Common myeloid progenitor, CD34-positive (primary cell): ENCODE data around the gene ACIN1.
"Not testable (repeated sequence)": the region's sequence is repeated elsewhere in the genome, so short reads cannot be mapped to it uniquely, and the experiment has no call there.

Source experiments
- CTCF ChIA-PET: fragments of 350-600 bp; sonication (Branson Sonifier 250); formaldehyde crosslinking; loops from one replicate; lab custom pipeline; 2021; ENCODE audit warnings: antibody characterized with exemption; lab: Charles Lee
- POLR2A ChIA-PET: fragments of 350-600 bp; sonication (Branson Sonifier 250); formaldehyde crosslinking; loops from one replicate; lab custom pipeline; 2021; ENCODE audit warnings: antibody characterized with exemption; lab: Charles Lee
- DNase-seq, 3 donors: peaks; one replicate each; pipeline versions ENCODE4 v3.0.0 to v3.0.0-alpha.2; 2013
- H3K27ac ChIP-seq, 2 experiments: 1 replicate in 1 of 2; 2 replicates in 1 of 2; pipeline ENCODE4 v1.7.0; 2013; ENCODE audit warnings: inconsistent platforms in 2 of 2, low read length in 2 of 2, mild to moderate bottlenecking in 2 of 2, low read depth in 1 of 2, moderate library complexity in 1 of 2; ENCODE audit not compliant: severe bottlenecking in 2 of 2, insufficient read depth in 1 of 2, poor library complexity in 1 of 2
- H3K27me3 ChIP-seq, 5 experiments: replicated peaks in 2 of 5; 1 replicate in 3 of 5; 2 replicates in 2 of 5; pipeline versions ENCODE4 v1.6.1 to v1.7.0; 2013; ENCODE audit warnings: low read length in 4 of 5, mild to moderate bottlenecking in 2 of 5, moderate library complexity in 2 of 5, inconsistent platforms in 1 of 5; ENCODE audit not compliant: insufficient read depth in 5 of 5, control insufficient read depth in 4 of 5
- H3K36me3 ChIP-seq, 4 experiments: 1 replicate in 2 of 4; 2 replicates in 2 of 4; pipeline versions ENCODE4 v1.6.1 to v1.7.0; 2013; ENCODE audit warnings: low read length in 3 of 4, control low read depth in 1 of 4, mild to moderate bottlenecking in 1 of 4; ENCODE audit not compliant: control insufficient read depth in 4 of 4, insufficient read depth in 4 of 4
- H3K4me1 ChIP-seq, 4 experiments: 1 replicate in 3 of 4; 2 replicates in 1 of 4; pipeline versions ENCODE4 v1.6.1 to v1.7.1; 2013; ENCODE audit warnings: low read length in 3 of 4, mild to moderate bottlenecking in 3 of 4, control low read depth in 1 of 4, inconsistent platforms in 1 of 4, moderate library complexity in 1 of 4; ENCODE audit not compliant: control insufficient read depth in 4 of 4, insufficient read depth in 4 of 4; ENCODE audit errors: control extremely low read depth in 1 of 4
- H3K4me3 ChIP-seq, 7 experiments: 1 replicate in 4 of 7; 2 replicates in 3 of 7; pipeline versions ENCODE4 v1.5.1 to v1.7.0; 2013; ENCODE audit warnings: mild to moderate bottlenecking in 7 of 7, low read length in 6 of 7, moderate library complexity in 6 of 7, inconsistent platforms in 2 of 7, low read depth in 2 of 7, control low read depth in 1 of 7; ENCODE audit not compliant: insufficient read depth in 4 of 7, control insufficient read depth in 1 of 7; ENCODE audit errors: extremely low read depth in 1 of 7
- H3K9me3 ChIP-seq, 5 experiments: 1 replicate in 4 of 5; 2 replicates in 1 of 5; pipeline versions ENCODE4 v1.6.1 to v1.7.1; 2013; ENCODE audit warnings: low read length in 4 of 5, mild to moderate bottlenecking in 2 of 5, inconsistent platforms in 1 of 5, low read depth in 1 of 5, moderate library complexity in 1 of 5; ENCODE audit not compliant: control insufficient read depth in 4 of 5, insufficient read depth in 2 of 5; ENCODE audit errors: control extremely low read depth in 1 of 5
- WGBS: methylation state at CpG from one replicate; pipeline ENCODE4 v1.1.5; 2013; ENCODE audit not compliant: insufficient coverage; 5-methylcytosine and 5-hydroxymethylcytosine counted together

ACIN1 gene

DNA sequence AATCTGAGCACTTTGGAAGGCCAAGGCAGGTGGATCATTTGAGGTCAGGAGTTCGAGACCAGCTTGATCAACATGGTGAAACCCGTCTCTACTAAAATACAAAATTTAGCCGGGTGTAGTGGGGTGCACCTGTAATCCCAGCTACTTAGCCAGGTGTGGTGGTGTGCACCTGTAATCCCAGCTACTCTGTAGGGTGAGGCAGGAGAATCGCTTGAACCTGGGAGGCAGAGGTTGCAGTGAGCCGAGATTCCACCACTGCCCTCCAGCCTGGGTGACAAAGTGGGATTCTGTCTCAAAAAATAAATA lies 81.2 kb downstream of the ACIN1 start:
- not testable (repeated sequence) for H3K4me3 ChIP-seq, DNase-seq, H3K27me3 ChIP-seq, H3K9me3 ChIP-seq, H3K27ac ChIP-seq, H3K36me3 ChIP-seq
- ChIA-PET CTCF (interaction anchor here (1.2 to 4.5 kb wide), 6 partner anchors 13 to 55 kb away, joined by 4 to 23 read pairs (median 4); partner anchors contain the start of gene CDH24), POLR2A (interaction anchor here (0.6 to 1.1 kb wide), 2 partner anchors 18 to 34 kb away, joined by 3 to 4 read pairs; no protein-coding TSS in a partner anchor)
- H3K4me1 ChIP-seq = peaks cover 5 to 11% (median 10%) of the 10 kb centered on the region in 4 experiments
- 100% methylated on average over 2 of the region's 5 CpGs for WGBS

DNA sequence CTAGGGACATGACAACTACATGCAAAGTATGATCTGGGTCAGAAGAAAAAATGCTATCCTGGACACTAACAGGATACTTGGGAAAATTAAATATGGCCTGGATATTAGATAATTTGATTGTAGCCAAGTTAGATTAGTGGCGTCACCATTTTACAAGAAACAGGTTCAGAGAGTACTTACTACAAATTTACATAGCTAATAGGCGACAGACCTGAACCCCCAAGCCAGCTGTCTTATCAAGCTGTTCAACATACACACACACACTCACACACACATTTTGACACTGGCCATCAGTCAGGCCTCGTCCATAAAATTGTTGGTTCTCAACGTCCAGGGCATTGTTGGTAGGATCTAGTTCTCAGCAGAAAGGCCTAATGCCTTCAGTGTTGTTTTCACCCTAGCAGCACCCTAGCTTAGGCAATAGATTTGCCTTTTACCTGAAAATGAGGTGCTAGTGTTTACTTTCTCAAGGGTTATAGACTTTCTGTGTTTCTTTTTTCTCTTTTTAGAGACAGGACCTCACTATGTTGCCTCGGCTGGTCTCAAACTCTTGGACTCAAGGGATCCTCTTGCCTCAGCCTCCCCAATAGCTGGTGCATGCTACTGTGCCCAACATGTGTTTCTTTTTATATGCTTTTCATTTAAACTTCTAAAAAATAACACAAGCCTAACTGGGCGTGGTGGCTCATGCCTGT lies 81.7 kb downstream of the ACIN1 start:
- POLR2A ChIA-PET = interaction anchor here (0.6 to 1.1 kb wide), 2 partner anchors 18 to 35 kb away, joined by 3 to 4 read pairs; no protein-coding TSS in a partner anchor

DNA sequence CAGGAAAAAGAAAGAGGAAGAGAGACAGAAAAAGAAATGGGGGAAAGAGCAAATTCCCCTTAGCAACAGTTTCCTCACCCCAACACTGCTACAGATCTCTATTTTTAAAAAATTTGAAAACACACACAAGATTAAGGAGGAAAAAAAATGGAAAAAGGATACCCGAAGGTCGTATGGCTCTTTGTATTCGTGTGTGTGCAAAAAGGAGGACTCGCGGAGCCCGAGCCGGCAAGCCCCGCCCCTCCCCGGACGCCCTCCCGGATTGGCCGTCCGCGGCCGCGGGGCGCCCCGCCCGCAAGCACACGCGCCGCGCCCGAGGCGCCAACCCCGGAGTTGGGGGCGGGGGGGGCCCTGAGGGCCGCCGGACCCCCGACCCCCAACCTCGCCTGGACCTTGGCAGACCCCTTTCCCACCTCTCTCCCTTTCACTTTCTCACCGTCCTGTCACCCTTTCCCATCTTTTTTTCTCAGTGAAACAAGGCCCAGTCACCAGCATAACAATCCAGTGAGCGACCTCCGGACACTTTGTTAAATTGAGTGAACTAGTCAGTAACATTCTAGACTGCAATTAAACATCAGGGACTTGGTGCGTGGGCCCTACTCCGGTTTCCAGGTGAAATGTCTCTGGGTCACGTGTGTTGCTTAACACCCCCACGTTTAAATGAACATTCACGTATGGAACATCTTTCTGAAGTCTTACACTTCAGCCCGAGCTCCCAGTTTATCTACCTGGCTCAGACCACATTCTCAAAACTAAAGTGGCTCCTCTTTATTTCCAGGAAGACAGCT lies 84.8 kb downstream of the ACIN1 start, which contains the start of gene C14orf93:
Gene C14orf93, minus strand, starts transcription at position 205 of the 788 bp plus-strand sequence. CDS start 11,120 bp downstream, outside the sequence.
- Histone ChIP-seq H3K27ac (peak within 1 kb of the TSS; percentile 58 to 87), H3K9me3 (no peaks in the 10 kb centered on the region), H3K4me1 (peaks cover 8 to 34% (median 28%) of the 10 kb centered on the region in 4 experiments), H3K36me3 (no peaks in the 10 kb centered on the region), H3K27me3 (no peaks in the 10 kb centered on the region), H3K4me3 (peak within 1 kb of the TSS; percentile 64 to 94 (median 80))
- ChIA-PET POLR2A (interaction anchor here (0.6 kb wide), 2 partner anchors 16 to 79 kb away, joined by 3 read pairs; no protein-coding TSS in a partner anchor), CTCF (interaction anchor here (0.9 to 3.1 kb wide), 3 partner anchors 15 to 43 kb away, joined by 3 to 13 read pairs (median 3); no protein-coding TSS in a partner anchor)
- DNase-seq = peak; percentile 68 to 86 (median 83)
- WGBS = 4% methylated on average over 27 of the region's 40 CpGs

More for the DNA sequence above, 81.7 kb downstream of the ACIN1 start:
- 94% methylated on average over 6 of the region's 6 CpGs for WGBS
- CTCF ChIA-PET = interaction anchor here (0.5 to 3.1 kb wide), 8 partner anchors 10 to 700 kb away, joined by 3 to 13 read pairs (median 4); partner anchors contain the start of gene CDH24
- no peak for DNase-seq
- Histone ChIP-seq H3K9me3 (no peaks in the 10 kb centered on the region), H3K27ac (no peak overlapping the region), H3K4me1 (peaks cover 5 to 15% (median 12%) of the 10 kb centered on the region in 4 experiments), H3K36me3 (no peaks in the 10 kb centered on the region), H3K27me3 (no peaks in the 10 kb centered on the region), H3K4me3 (no peak overlapping the region)

DNA sequence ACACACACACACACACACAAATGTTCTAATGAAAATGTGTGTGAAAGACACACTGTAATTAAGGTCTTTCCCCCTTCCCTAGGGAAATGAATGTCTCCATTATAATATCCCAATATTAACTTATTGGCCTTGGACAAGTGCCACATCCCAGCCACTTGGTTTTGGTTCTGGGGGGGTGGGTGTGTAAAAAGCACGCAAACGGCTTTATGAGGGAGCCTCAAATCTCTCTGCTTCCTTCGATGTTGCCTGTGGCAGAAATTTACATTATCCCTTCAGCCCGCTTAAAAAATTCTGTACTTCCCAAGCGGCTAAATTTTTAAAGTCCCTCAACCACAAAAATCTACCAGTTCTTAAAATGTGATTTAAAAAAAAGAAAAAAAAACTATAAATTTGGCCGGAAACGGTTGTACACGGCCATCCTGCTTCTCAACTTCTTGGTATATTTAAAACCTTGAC lies 85.4 kb downstream of the ACIN1 start:
- ChIA-PET CTCF (interaction anchor here (3.9 to 4.1 kb wide), 2 partner anchors 14 to 48 kb away, joined by 41 to 47 read pairs; partner anchors contain the start of gene CDH24), POLR2A (no interaction called here)
- Histone ChIP-seq H3K27me3 (no peaks in the 10 kb centered on the region), H3K36me3 (no peaks in the 10 kb centered on the region), H3K9me3 (no peaks in the 10 kb centered on the region), H3K4me3 (peak overlapping the region in 6 of 7 experiments; percentile 64 to 94 (median 84)), H3K4me1 (peaks cover 8 to 34% (median 28%) of the 10 kb centered on the region in 4 experiments), H3K27ac (peak overlapping the region; percentile 58 to 87)
- no CpG with 5 or more reads among the region's 8 CpGs for WGBS
- DNase-seq = no peak

DNA sequence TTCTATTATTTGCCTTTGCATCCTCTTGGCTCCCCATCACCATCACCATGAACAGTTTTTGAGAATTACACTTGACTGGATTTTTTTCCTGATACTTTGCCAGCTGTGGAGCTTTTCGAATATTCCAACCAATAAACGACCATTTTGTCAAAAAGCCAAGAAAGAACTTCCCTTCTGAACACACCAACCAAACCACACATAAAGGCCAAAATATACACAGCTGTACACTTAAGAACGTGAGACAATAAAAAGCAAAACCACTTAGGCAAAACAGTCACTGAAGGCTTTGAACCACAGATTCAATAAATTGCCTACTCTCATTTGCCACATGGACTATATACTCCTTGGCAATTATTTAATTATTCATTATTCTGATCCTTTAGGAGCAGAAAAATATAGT lies 86.1 kb downstream of the ACIN1 start:
- ChIA-PET CTCF (interaction anchor here (1.6 to 4.1 kb wide), 4 partner anchors 13 to 48 kb away, joined by 3 to 47 read pairs (median 28); partner anchors contain the start of genes CDH24 and PSMB5), POLR2A (no interaction called here)
- Histone ChIP-seq H3K27me3 (no peaks in the 10 kb centered on the region), H3K9me3 (no peaks in the 10 kb centered on the region), H3K4me3 (peak overlapping the region in 5 of 7 experiments; percentile 2 to 94 (median 35)), H3K4me1 (peaks cover 8 to 34% (median 28%) of the 10 kb centered on the region in 4 experiments), H3K27ac (peak overlapping the region in 1 of 2 experiments; percentile 87), H3K36me3 (no peaks in the 10 kb centered on the region)
- WGBS = 0% methylated on average over 3 of the region's 3 CpGs
- DNase-seq = peak in 2 of 3 donors; percentile 30 to 61
